Muscle of leg (tissue), 11 donors: ENCODE results near the gene ITPR2. TPM values are rescaled to one million over a fixed set of nuclear protein-coding genes. Genes with fewer than 3 reads are reported as not detected.

Experiments used
- DNase-seq: peaks from one replicate; pipeline ENCODE4 v3.0.0; 2013
- H3K27ac ChIP-seq: one replicate; pipeline ENCODE4 v1.5.1; 2013; ENCODE audit warnings: mild to moderate bottlenecking, low read length, control low read depth
- H3K27me3 ChIP-seq: one replicate; pipeline ENCODE4 v1.6.1; 2013; ENCODE audit warnings: low read length; ENCODE audit not compliant: control insufficient read depth, insufficient read depth
- H3K36me3 ChIP-seq: one replicate; pipeline ENCODE4 v1.6.1; 2013; ENCODE audit warnings: low read length; ENCODE audit not compliant: control insufficient read depth, insufficient read depth
- H3K4me1 ChIP-seq: one replicate; pipeline ENCODE4 v1.6.1; 2013; ENCODE audit warnings: low read length; ENCODE audit not compliant: control insufficient read depth, insufficient read depth
- H3K4me3 ChIP-seq: one replicate; pipeline ENCODE4 v1.5.1; 2013; ENCODE audit warnings: low read length, control low read depth
- H3K9me3 ChIP-seq: replicated peaks from 2 replicates; pipeline ENCODE4 v1.6.1; 2013; ENCODE audit warnings: low read depth, low read length; ENCODE audit not compliant: control insufficient read depth
- WGBS: methylation state at CpG from one replicate; pipeline ENCODE4 v1.1.5; 2013; ENCODE audit warnings: missing lambda C conversion rate; ENCODE audit not compliant: insufficient coverage; 5-methylcytosine and 5-hydroxymethylcytosine counted together
- polyA plus RNA-seq, 8 donors: library from polyadenylated mRNA; unstranded; fragments of 120-200 nt; gene quantifications; one replicate each; pipeline versions ENCODE4 v1.2.1 to v1.2.3, GENCODE V29; 2013; ENCODE audit warnings: inconsistent platforms in 1 of 8, low replicate concordance in 1 of 8; ENCODE audit not compliant: insufficient read length in 8 of 8, insufficient read depth in 1 of 8
- total RNA-seq: library from RNA; stranded (reverse); fragments of 120-200 nt; gene quantifications from one replicate; pipeline ENCODE4 v1.2.4, GENCODE V29; 2013

ITPR2 gene
- total and polyA plus RNA-seq, 9 donors, result 1.9 to 5.8 (median 3.5) TPM

DNA sequence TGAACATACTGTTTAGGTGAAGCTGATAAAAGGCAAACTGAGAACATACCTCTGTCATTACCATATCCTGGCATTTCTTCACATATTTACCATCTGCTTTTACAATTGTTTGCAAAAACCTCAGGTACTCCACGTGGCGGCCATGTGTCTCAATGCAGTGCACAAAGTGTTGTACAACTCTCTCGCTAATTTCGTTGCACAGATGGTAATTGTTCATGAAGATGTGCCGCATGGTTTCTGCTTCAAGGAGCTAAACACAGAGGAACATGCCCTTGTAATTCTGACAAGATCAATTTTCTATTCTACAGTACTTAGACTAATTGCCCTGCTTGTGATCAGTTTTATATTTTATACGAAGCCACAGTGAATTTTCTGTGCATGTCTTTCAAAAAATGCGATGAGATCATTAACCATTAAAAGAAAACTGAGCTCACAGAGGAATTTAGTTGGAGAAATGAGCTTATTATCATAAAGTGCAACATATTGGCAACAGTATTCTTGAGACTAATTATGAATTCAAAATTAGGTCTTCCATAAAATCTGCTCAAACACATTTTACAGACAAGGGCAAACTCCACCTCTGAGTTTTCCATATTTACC, 233.8 kb downstream of the ITPR2 start:
- H3K27ac ChIP-seq, result no peak overlapping the region

DNA sequence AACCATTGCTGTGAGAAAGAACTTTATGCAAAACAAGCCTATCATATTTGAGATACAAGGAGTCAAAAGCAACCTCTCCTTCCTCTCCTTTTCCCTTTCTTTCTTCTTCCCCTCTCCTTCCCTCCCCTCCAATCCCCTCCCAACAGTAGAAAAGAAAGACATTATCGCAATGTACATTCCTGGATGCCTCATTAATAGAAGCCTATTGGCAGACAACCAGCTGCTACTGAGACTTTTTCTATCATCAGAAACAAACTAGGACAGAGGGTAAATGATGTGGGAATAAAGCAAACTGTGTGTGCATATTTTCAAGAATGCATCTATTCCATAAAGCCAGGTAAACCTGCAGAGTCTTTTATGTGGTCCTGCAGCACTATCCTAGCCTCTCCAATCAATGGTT, 237.2 kb downstream of the ITPR2 start:
- WGBS, result no CpG with 5 or more reads among the region's 1 CpG
- DNase-seq, result no peak
- Histone ChIP-seq H3K4me3 (no peak overlapping the region), H3K9me3 (no peaks in the 10 kb centered on the region), H3K36me3 (no peaks in the 10 kb centered on the region), H3K27me3 (no peaks in the 10 kb centered on the region), H3K27ac (no peak overlapping the region), H3K4me1 (no peaks in the 10 kb centered on the region)

More for the DNA sequence above, 233.8 kb downstream of the ITPR2 start:
- H3K36me3 ChIP-seq, result no peaks in the 10 kb centered on the region
- H3K9me3 ChIP-seq, result no peaks in the 10 kb centered on the region
- H3K27me3 ChIP-seq, result no peaks in the 10 kb centered on the region
- WGBS, result 35% methylated on average over 5 of the region's 7 CpGs
- H3K4me3 ChIP-seq, result no peak overlapping the region
- H3K4me1 ChIP-seq, result no peaks in the 10 kb centered on the region
- DNase-seq, result no peak

DNA sequence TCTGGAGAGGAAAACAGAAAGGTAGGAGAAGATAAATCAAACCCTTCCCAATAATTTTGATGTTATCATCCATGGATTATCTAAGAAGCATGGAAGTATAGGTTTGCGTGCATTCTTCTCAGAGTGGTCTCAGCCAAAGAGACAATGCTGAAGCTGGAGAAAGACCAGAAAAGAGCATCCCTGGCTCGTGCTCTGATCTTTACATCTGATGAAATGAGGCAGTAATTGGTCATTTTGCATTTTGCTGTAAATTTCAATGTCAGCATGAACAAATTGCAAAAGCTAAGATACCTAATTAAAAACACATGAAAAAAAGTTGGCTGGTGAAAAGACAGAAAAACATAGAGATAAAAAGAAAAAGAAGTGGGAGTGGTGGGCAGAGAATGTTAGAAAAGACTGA, 252.4 kb downstream of the ITPR2 start:
- H3K4me3 ChIP-seq, result no peak overlapping the region
- no peaks in the 10 kb centered on the region for H3K36me3 ChIP-seq
- H3K4me1 ChIP-seq, result no peaks in the 10 kb centered on the region
- no peaks in the 10 kb centered on the region for H3K9me3 ChIP-seq
- no peak overlapping the region for H3K27ac ChIP-seq
- H3K27me3 ChIP-seq, result no peaks in the 10 kb centered on the region
- no peak for DNase-seq
- WGBS, result 100% methylated on average over 1 of the region's 2 CpGs

DNA sequence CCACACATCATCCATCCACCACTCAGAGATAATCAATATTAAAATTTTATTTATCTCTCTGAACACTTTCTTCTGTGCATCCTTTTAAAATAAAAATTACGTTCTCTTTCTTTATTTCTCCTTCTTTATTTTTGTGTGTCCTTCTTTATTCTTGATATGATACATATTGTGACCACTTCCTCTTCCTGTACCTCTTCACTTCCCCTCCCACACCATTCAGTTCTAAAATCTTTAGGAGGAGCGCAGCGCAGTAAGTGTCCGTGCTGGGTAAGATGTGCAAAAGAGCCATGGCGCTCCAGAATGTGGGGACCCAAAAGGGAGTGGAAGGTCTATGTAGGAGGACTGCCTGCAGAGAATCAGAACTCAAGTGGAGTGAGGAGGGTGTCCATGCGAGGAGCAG, 256.7 kb downstream of the ITPR2 start:
- 83% methylated on average over 3 of the region's 6 CpGs for WGBS
- H3K4me1 ChIP-seq, result no peaks in the 10 kb centered on the region
- no peak for DNase-seq
- no peak overlapping the region for H3K27ac ChIP-seq
- H3K36me3 ChIP-seq, result no peaks in the 10 kb centered on the region
- no peak overlapping the region for H3K4me3 ChIP-seq
- H3K9me3 ChIP-seq, result no peaks in the 10 kb centered on the region
- H3K27me3 ChIP-seq, result no peaks in the 10 kb centered on the region

DNA sequence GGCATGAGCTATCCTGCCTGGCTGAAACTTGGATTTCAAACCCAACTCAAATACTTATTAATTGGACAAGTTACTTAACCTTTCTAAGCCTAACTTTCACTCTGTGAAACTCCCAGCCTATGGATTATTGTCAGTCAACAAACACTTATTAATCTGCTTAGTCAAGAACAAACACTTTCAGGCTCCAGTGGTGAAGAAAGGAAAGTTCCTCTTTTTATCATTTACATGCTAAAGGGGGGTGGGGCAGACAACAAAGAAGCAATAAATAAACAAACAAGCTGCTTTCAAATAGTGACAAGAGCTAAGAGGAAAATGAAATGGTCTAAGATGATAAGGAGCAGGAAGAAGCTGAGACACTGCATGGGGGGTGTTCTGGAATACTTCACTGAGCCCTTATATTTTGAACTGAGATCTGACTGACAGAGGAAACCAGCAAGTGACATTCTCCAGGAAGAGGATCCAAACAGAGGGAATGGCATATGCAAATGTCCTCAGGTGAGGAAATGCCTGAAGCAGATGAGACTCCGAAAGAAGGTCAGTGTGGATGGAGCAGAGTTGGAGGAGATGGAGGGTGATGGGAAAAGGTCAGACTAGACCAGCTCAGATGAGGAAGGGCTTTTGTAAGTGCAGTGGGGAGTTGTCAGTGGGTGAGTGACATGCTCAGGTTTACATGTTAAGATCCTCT, 259.6 kb downstream of the ITPR2 start:
- H3K27me3 ChIP-seq, result no peaks in the 10 kb centered on the region
- H3K9me3 ChIP-seq, result no peaks in the 10 kb centered on the region
- H3K4me3 ChIP-seq, result no peak overlapping the region
- no peaks in the 10 kb centered on the region for H3K36me3 ChIP-seq
- WGBS, result 69% methylated on average over 1 of the region's 1 CpG
- DNase-seq, result no peak
- no peaks in the 10 kb centered on the region for H3K4me1 ChIP-seq
- no peak overlapping the region for H3K27ac ChIP-seq

DNA sequence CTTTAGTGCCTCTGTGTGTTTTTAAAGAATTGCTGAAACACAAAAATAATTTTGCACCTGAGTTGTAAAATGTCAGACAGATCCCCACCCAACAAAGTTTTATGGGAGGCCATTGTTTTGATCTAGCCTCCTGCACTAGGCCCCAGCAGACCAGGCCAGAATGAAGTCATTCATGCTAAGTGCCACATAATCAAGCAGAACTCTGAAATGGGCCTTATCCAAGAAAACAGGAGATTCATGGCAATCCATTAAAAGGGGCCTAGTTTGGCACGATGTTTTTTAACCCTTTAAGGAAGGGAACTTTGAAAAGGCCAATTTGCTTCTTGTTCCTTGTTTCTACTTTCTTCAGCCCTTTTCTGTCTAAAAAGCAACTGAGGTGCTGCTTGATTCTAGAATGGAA, 260.9 kb downstream of the ITPR2 start:
- Histone ChIP-seq H3K4me3 (no peak overlapping the region), H3K27ac (no peak overlapping the region), H3K4me1 (no peaks in the 10 kb centered on the region), H3K36me3 (no peaks in the 10 kb centered on the region), H3K27me3 (no peaks in the 10 kb centered on the region), H3K9me3 (no peaks in the 10 kb centered on the region)
- WGBS, result 0% methylated on average over 1 of the region's 1 CpG
- DNase-seq, result peak; percentile 51

DNA sequence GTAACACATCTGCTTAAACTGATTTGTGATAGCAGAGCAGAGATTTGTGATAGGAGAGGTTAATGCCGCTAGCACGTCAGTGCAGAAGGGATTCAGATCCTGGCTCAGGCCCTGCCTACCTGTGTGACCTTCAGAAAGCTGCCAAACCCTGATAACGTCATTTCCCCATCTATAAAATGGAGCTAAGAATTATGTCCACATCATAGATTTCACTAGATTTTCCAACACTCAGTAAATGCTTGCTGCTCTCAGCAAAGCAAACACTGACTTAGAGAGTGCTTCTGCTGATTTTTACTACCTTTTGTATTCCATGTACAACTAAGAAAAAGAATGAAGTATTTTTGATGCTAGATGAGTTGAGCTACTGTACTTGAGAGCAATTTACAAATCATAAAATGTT, 261.4 kb downstream of the ITPR2 start:
- no peaks in the 10 kb centered on the region for H3K36me3 ChIP-seq
- no peaks in the 10 kb centered on the region for H3K27me3 ChIP-seq
- no peaks in the 10 kb centered on the region for H3K9me3 ChIP-seq
- H3K4me1 ChIP-seq, result no peaks in the 10 kb centered on the region
- DNase-seq, result no peak
- H3K27ac ChIP-seq, result no peak overlapping the region
- 79% methylated on average over 3 of the region's 3 CpGs for WGBS
- H3K4me3 ChIP-seq, result no peak overlapping the region

DNA sequence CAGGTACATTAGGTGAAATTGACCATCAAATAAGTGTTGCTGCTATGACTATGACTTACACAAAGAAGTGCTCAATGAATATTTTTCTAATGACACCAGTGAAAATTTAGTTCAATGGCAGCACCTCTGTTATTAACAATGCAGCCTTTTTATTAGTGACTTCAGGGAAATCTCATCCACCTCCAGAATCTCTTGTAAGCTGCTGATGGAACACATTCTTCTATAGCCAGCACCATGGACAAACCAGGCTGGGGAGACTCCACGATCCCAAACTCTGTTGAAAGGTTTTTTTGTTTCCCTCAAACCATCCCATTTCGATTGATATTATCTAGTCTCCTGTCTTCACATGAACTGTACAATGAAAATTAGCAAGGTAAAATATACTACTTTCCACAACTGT, 265.9 kb downstream of the ITPR2 start:
- DNase-seq, result no peak
- Histone ChIP-seq H3K27ac (peak overlapping the region; percentile 4), H3K27me3 (no peaks in the 10 kb centered on the region), H3K9me3 (no peaks in the 10 kb centered on the region), H3K4me3 (no peak overlapping the region), H3K4me1 (no peaks in the 10 kb centered on the region), H3K36me3 (no peaks in the 10 kb centered on the region)
- WGBS, result no CpG with 5 or more reads among the region's 2 CpGs

DNA sequence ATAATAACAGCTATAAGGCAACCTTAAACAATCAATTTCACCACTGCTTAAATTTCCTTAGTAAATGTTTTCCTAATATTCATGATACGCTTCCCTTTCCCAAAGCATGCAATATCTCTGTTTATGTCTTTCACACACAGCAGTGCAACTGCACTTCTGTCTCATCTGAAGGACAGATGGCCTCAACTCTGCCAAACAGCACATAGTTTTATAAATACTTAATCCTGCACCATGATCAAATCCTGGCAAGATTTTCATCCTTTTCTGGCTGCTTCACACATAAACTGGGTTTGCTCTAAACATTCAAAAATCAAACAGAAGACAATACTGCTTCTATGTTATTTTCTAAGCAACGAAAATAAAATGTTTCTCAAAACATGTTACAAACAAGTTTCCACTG, 266.3 kb downstream of the ITPR2 start:
- Histone ChIP-seq H3K27ac (peak overlapping the region; percentile 43), H3K4me3 (no peak overlapping the region), H3K27me3 (no peaks in the 10 kb centered on the region), H3K4me1 (no peaks in the 10 kb centered on the region), H3K36me3 (no peaks in the 10 kb centered on the region), H3K9me3 (no peaks in the 10 kb centered on the region)
- WGBS, result 20% methylated on average over 1 of the region's 2 CpGs
- DNase-seq, result peak; percentile 94

DNA sequence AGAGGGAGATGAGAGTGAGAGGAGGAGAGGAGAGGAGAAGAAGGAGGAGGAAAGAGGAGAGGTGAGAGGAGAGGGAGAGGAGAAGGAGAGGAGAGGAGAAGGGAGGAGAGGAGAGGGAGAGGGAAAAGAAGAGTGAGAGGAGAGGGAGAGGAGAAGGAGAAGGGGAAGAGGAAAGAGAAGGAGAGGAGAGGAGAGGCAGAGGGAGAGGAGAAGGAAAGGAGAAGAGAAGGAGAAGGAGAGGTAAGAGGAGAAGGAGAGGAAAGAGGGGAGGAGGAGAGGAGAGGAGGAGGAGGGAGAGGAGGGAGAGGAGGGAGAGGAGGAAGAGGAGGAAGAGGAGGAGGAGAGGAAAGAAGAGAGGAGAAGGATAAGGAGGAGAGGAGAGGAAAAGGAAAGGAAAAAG, 266.8 kb downstream of the ITPR2 start:
- peak overlapping the region; percentile 43 for H3K27ac ChIP-seq
- no peak overlapping the region for H3K4me3 ChIP-seq
- H3K36me3 ChIP-seq, result no peaks in the 10 kb centered on the region
- no peaks in the 10 kb centered on the region for H3K9me3 ChIP-seq
- DNase-seq, result no peak
- H3K4me1 ChIP-seq, result no peaks in the 10 kb centered on the region
- H3K27me3 ChIP-seq, result no peaks in the 10 kb centered on the region

DNA sequence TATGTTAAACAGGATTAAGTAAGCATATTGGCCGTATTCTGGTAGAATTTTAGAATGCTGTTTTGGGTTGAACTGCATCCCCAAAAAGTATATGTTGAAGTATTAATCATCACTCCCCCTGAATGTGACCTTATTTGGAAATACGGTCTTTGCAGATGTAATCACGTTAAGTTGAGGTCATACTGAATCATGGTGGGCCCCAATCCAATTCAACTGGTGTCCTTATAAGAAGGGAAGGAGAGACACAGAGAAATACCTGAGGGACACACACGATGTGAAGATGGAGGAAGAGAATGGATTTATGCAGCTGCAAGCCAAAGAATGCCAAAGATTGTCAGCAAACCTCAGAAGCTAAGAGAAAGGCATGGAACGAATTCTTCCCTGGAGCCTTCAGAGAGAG, 268.6 kb downstream of the ITPR2 start:
- no peaks in the 10 kb centered on the region for H3K9me3 ChIP-seq
- no peaks in the 10 kb centered on the region for H3K36me3 ChIP-seq
- H3K4me1 ChIP-seq, result no peaks in the 10 kb centered on the region
- H3K27ac ChIP-seq, result no peak overlapping the region
- 34% methylated on average over 3 of the region's 5 CpGs for WGBS
- no peaks in the 10 kb centered on the region for H3K27me3 ChIP-seq
- DNase-seq, result peak; percentile 31
- no peak overlapping the region for H3K4me3 ChIP-seq
